HL-60 (cell line): Measurements from ENCODE around the gene RAB5IF.
"Not testable (repeated sequence)": the region's sequence is repeated elsewhere in the genome, so short reads cannot be mapped to it uniquely, and the experiment has no call there.

Experiments used
- DNase-seq, 2 experiments: peaks; one replicate each; pipeline ENCODE4 v3.0.0-alpha.2; 2010 to 2020; ENCODE audit warnings: low read depth in 1 of 2, low spot score in 1 of 2
- H3K27ac ChIP-seq: fragments of 250-450 bp; sonication (Bioruptor Pico); replicated peaks from 2 replicates; pipeline ENCODE4 v1.5.1; 2020; ENCODE audit warnings: mild to moderate bottlenecking, moderate library complexity
- H3K27me3 ChIP-seq: fragments of 250-450 bp; sonication (Bioruptor Pico); 2 replicates; pipeline ENCODE4 v1.5.1; 2021; ENCODE audit warnings: mild to moderate bottlenecking, moderate library complexity; ENCODE audit not compliant: insufficient read depth, poor library complexity, severe bottlenecking
- H3K4me3 ChIP-seq: replicated peaks from 2 replicates; pipeline ENCODE4 v1.5.1; 2011; ENCODE audit warnings: mild to moderate bottlenecking, control low read depth, low read length; ENCODE audit not compliant: insufficient read depth
- CTCF ChIP-seq: IDR thresholded peaks from one replicate; pipeline ENCODE4 v1.5.1; 2011; ENCODE audit warnings: low read length, control low read depth, inconsistent platforms; ENCODE audit not compliant: insufficient read depth
- GABPA ChIP-seq: IDR thresholded peaks from 2 replicates; pipeline ENCODE4 v1.6.1; 2012; ENCODE audit warnings: low read depth
- POLR2AphosphoS5 ChIP-seq: IDR thresholded peaks from 2 replicates; pipeline ENCODE4 v1.6.1; 2012; ENCODE audit warnings: low read depth
- REST ChIP-seq: IDR thresholded peaks from 2 replicates; pipeline ENCODE4 v1.6.1; 2012; ENCODE audit warnings: low read depth; ENCODE audit not compliant: insufficient replicate concordance
- SPI1 ChIP-seq: IDR thresholded peaks from 2 replicates; pipeline ENCODE4 v1.6.1; 2012; ENCODE audit warnings: low read depth, mild to moderate bottlenecking, borderline replicate concordance
- long read RNA-seq: library from polyadenylated mRNA; unstranded; transcript quantifications from one replicate; pipeline ENCODE4 v2.0.0, GENCODE V29; 2020

The RAB5IF gene
- long read RNA-seq, transcript RAB5IF-202 (4 exons, 1,114 nt) = major isoform, 26 of 29 reads
- long read RNA-seq, partial matches to known transcripts = 0 of 29 reads
- long read RNA-seq, other reads (novel, unspliced or antisense) = 2 of 29 reads

GRCh38 chr20:36605399-36606157 is at the start of gene RAB5IF:
Gene RAB5IF (plus strand): TSS chr20:36605779. CDS start chr20:36605952, 173 bp downstream.
- peak; percentile 83 for TF ChIP-seq GABPA
- no peak for TF ChIP-seq SPI1
- peak; percentile 3 for TF ChIP-seq REST
- TF ChIP-seq CTCF = peak; percentile 79
- peak; percentile 97 for TF ChIP-seq POLR2AphosphoS5
- Histone ChIP-seq H3K4me3 (peak within 1 kb of the TSS; percentile 95), H3K27me3 (no peaks in the 10 kb centered on the region), H3K27ac (peak within 1 kb of the TSS; percentile 89)
- peak; percentile 99 for DNase-seq

GRCh38 chr20:36562724-36563123 is 42.9 kb upstream of the RAB5IF start:
- Histone ChIP-seq H3K4me3 (no peak overlapping the region), H3K27ac (no peak overlapping the region), H3K27me3 (no peaks in the 10 kb centered on the region)
- no peak for TF ChIP-seq POLR2AphosphoS5
- no peak for TF ChIP-seq CTCF
- no peak for TF ChIP-seq GABPA
- TF ChIP-seq SPI1 = no peak
- no peak for TF ChIP-seq REST
- DNase-seq = no peak

- H3K4me3 ChIP-seq = no peak overlapping the region
- H3K27ac ChIP-seq = no peak overlapping the region
- no peaks in the 10 kb centered on the region for H3K27me3 ChIP-seq
- no peak for DNase-seq
- TF ChIP-seq GABPA (no peak), REST (no peak), POLR2AphosphoS5 (no peak), CTCF (no peak), SPI1 (no peak)
These were observed 42.2 kb upstream of the RAB5IF start for GRCh38 chr20:36563374-36563773.

GRCh38 chr20:36564078-36564725 is 41.4 kb upstream of the RAB5IF start:
- not testable (repeated sequence) for H3K27me3 ChIP-seq, DNase-seq, H3K4me3 ChIP-seq, H3K27ac ChIP-seq

- DNase-seq, H3K27me3 ChIP-seq, H3K27ac ChIP-seq, H3K4me3 ChIP-seq: not testable (repeated sequence)
These were observed 40.9 kb upstream of the RAB5IF start for GRCh38 chr20:36564726-36565121.
